ENCODE measurements around the gene CPNE4.

The CPNE4 gene

GRCh38 chr3:131728898-131729642 lies 305.7 kb downstream of the CPNE4 start:
- DNase-seq: no peak

GRCh38 chr3:131725414-131725813 lies 309.4 kb downstream of the CPNE4 start:
- DNase-seq: no peak

DNA sequence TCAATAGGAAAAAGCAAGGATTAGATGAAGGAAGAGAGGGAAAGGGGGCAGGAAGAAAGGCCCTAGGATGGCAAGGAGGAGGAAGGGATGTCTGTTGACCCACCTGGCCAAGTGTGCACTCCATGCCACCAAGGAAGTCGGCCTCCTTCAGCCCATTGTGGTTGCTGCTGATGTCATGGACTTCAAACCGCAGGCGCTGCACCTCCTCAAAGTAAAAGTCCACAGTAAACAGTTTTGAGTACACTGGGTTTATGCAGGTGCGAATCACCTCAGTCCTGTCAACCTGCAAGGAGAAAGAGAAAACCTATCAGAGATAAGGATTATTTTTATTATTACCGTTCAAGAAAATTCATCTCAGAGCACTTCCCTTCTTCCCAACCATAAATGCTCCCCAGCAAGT lies 311.5 kb downstream of the CPNE4 start:
- no peak for DNase-seq

GRCh38 chr3:131717493-131717892 lies 317.3 kb downstream of the CPNE4 start:
- no peak for DNase-seq

DNA sequence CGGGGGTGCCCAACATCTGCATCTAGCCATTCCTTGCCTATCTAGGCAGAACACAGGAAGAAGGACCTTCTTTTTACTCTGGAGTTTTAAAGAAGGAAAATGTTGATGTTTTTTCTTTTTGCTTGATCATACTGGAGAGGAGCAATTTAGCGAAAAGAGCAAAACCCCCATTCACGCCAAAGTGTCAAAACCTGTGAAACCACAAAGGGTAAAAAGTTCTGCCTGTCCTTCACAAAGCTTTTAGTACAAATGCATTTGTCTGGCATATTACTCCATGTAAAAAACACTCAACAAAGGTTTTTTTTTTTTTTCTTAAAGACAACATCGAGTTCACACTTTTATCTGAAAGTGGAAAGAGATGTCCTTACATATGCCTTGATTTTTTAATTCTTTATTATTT lies 317.9 kb downstream of the CPNE4 start:
- no peak for DNase-seq

DNA sequence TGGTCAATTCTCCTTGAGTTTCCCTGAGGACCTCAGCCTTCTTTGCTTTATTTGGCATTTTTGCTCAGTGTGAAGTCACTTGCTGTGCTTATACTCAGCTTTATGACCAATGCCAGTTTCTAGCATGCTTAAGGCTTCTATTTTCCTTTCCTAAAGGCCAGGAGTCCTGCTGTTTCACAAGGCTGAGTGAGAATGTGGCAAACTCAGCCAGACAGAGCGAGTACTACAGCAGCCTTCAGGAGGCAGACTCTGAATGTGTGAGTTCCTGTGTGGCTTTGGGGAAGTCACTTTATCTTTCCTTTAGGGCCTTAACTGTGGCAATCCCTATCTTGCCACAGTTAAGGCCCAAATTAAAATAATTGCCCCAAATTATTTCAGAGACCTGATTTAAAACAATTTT lies 318.8 kb downstream of the CPNE4 start:
- DNase-seq: no peak

- DNase-seq: no peak
These were observed 320.1 kb downstream of the CPNE4 start for GRCh38 chr3:131714585-131715220.

DNA sequence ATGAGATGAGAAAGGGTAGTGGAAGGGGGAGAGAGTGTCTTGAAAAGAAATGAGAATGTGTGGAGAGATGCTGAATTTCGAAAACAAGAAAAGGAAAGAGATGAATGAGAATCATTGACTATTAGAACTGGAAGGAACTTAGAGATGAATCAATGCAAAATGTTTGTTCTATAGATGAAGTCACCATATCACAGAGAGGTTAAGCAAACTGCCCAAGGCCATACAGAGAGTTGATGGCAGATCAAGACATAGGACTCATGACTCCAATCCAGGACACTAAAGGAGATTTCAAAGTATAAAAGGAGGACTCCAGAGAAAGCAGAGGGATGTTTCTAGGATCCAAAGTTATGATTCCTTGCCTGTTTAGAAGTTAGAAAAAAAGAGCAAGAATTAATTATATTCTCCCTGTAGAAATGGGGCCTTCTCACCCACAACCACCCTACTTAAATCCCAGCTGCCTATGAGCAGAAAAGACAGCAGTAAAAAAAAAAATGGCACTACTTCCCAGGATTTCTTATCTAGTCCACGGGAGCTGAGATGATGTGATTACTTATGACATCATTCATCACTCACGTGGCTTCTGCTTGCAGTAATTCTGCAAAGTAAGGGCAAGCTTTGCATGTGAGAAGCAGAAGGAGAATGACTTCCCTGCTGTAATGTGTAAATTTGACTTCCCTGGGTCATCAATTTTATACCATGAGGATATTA lies 321.2 kb downstream of the CPNE4 start:
- DNase-seq: no peak

- no peak for DNase-seq
These were observed 322.2 kb downstream of the CPNE4 start for GRCh38 chr3:131712662-131713061.

GRCh38 chr3:131711114-131711768 lies 323.6 kb downstream of the CPNE4 start:
- peak; percentile 10 for DNase-seq

DNA sequence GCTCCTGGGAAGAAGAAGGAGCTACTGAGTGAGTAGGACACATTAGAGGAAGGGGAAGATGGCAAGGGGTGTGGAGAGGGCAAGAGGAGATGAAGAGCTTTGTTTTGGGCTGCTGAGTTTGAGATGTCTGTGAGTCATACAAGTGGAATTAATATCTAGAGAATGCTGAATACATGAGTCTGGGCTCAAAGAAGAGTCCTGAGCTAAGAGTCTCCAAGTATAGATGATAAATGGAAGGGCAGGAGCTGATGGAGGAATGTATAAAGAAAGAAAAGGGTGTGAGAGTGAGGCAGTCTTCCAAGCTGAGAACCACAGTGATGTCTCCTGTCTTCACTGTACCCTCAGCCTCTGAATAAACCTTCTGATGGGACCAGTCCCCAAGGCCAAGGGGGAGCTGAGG lies 326.6 kb downstream of the CPNE4 start:
- no peak for DNase-seq

DNA sequence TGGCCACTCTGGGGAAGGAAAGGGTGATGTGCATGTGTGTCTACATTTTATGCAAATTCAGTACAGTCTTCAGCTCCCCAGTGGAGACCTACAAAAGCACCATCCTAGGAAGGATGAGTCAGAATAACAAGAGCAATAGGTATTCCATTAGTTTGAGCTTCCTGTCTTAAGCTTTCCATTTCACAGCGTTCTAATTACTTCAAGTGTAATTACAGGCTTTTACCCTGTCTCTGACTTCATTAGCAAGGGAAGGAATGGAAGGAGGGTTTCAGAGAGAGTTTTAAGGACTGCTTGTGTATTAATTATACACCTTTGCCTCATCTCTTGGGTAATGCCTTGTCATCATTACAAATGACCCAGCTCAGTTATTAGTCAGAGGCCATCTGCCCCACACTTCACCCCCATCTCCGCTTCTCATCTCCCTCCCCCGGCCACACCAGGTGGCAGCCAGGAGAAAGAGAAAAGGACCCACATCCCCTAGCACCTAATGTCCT lies 329.2 kb downstream of the CPNE4 start:
- DNase-seq: no peak

DNA sequence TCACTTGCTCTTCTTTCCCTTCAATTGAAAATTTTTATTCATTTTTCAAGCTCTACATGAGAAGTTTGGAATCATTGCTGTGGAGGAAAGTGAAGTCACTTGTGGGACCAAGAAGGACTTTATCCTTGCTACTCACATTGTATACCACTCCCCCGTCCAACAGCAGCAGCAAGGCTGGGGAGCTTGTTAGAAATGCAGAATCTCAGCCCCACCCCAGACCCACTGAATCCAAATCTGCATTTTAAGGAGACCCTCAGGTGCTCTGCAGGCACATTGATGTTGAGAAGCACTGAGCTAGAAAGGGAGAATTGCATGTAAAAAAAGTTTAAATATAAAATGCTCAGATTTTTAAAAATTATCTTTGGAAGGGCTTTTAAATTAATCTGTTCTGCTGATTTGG lies 329.7 kb downstream of the CPNE4 start:
- no peak for DNase-seq

GRCh38 chr3:131704098-131704497 lies 330.7 kb downstream of the CPNE4 start:
- no peak for DNase-seq

GRCh38 chr3:131702146-131702545 lies 332.7 kb downstream of the CPNE4 start:
- no peak for DNase-seq

DNA sequence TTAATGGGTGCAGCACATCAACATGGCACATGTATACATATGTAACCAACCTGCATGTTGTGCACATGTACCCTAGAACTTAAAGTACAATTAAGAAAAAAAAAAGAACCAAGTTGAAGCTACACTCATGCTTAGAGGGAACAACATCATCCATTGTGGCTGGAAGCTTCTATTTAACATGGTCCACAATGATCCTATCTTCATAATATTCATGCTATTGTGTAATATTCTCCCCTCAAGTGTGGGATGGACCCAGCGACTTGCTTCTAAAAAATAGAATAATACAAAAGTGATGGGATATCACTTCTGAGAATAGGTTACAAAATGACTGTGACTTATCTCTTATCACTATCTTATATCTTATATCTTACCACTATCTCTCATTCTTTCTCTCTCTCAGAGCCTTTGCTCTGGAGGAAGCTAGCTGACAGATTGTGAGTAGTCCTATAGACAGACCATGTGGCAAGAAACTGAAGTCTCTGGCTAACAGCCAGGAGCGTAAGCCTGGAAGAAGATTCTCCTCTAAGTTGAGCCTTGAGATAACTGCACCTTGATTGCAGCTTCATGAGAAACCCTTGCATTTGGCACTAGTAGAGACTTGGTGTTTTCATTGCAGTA lies 333.6 kb downstream of the CPNE4 start:
- DNase-seq: no peak

DNA sequence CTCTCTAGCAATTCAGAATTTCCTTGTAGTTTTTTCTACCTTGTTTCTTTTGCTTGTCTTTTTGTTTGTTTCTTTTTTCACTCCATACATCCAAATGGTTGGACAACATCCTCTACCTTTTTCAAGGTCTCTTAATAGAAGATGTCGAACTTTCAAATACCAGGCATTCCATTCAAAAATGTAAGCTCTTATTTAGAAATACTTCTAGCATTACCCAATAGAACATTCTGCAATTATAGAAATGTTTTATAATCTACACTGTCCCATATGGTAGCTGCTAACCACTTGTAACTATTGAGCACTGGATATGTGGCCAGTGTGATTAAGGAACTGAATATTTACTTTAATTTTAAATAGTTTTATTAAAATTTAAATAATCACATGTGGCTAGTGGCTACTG lies 335.8 kb downstream of the CPNE4 start:
- no peak for DNase-seq

- no peak for DNase-seq
These were observed 340.4 kb downstream of the CPNE4 start for GRCh38 chr3:131694376-131694775.

GRCh38 chr3:131692356-131692755 lies 342.5 kb downstream of the CPNE4 start:
- no peak for DNase-seq

DNA sequence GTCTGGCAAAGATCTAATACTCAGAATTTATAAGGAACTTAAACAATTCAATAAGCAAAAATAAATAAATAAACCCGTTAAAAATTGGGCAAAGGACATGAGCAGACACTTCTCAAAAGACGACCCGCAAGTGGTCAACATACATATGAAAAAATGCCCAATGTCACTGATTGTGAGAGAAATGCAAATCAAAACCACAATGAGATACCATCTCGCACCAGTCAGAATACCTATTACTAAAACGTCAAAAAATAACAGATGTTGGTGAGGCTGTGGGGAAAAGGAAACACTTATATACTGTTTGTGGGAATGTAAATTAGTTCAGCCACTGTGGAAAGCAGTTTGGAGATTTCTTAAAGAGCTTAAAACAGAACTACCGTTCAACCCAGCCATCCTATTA lies 344.0 kb downstream of the CPNE4 start:
- no peak for DNase-seq

- no peak for DNase-seq
These were observed 346.4 kb downstream of the CPNE4 start for GRCh38 chr3:131688370-131688769.

- DNase-seq: no peak
These were observed 365.2 kb downstream of the CPNE4 start for GRCh38 chr3:131669600-131669999.

- no peak for DNase-seq
These were observed 376.0 kb downstream of the CPNE4 start for GRCh38 chr3:131658771-131659170.
